ENCODE measurements around the gene FKBP1A.

FKBP1A gene

GRCh38 chr20:1392693-1393506 lies at the start of gene FKBP1A:
TSS of gene FKBP1A (minus strand) at chr20:1393054. CDS start at chr20:1392998, 56 bp downstream.
- in situ Hi-C loops (cut with MboI; ENCODE audit: low sequenced_read_pairs): no loop called here

- in situ Hi-C loops (cut with MboI; ENCODE audit: low sequenced_read_pairs): no loop called here
Measured at GRCh38 chr20:1442304-1442703, 49.5 kb upstream of the FKBP1A start.

- in situ Hi-C loops (cut with MboI; ENCODE audit: low sequenced_read_pairs): no loop called here
Measured at GRCh38 chr20:1441133-1441532, 48.3 kb upstream of the FKBP1A start.

GRCh38 chr20:1440024-1440423 lies 47.2 kb upstream of the FKBP1A start:
- in situ Hi-C loops (cut with MboI; ENCODE audit: low sequenced_read_pairs): no loop called here

- in situ Hi-C loops (cut with MboI; ENCODE audit: low sequenced_read_pairs): no loop called here
Measured at GRCh38 chr20:1438361-1438760, 45.5 kb upstream of the FKBP1A start.

GRCh38 chr20:1437235-1437904 lies 44.5 kb upstream of the FKBP1A start:
- in situ Hi-C loops (cut with MboI; ENCODE audit: low sequenced_read_pairs): no loop called here

GRCh38 chr20:1436263-1436662 lies 43.4 kb upstream of the FKBP1A start:
- in situ Hi-C loops (cut with MboI; ENCODE audit: low sequenced_read_pairs): no loop called here

- in situ Hi-C loops (cut with MboI; ENCODE audit: low sequenced_read_pairs): no loop called here
Measured at GRCh38 chr20:1435337-1435699, 42.5 kb upstream of the FKBP1A start.

GRCh38 chr20:1434571-1435336 lies 41.9 kb upstream of the FKBP1A start:
- in situ Hi-C loops (cut with MboI; ENCODE audit: low sequenced_read_pairs): no loop called here

GRCh38 chr20:1431158-1431557 lies 38.3 kb upstream of the FKBP1A start:
- in situ Hi-C loops (cut with MboI; ENCODE audit: low sequenced_read_pairs): no loop called here

- in situ Hi-C loops (cut with MboI; ENCODE audit: low sequenced_read_pairs): no loop called here
Measured at GRCh38 chr20:1430004-1430451, 37.2 kb upstream of the FKBP1A start.

- in situ Hi-C loops (cut with MboI; ENCODE audit: low sequenced_read_pairs): no loop called here
Measured at GRCh38 chr20:1429143-1429728, 36.4 kb upstream of the FKBP1A start.

GRCh38 chr20:1427457-1428054 lies 34.7 kb upstream of the FKBP1A start:
- in situ Hi-C loops (cut with MboI; ENCODE audit: low sequenced_read_pairs): no loop called here

GRCh38 chr20:1426231-1426849 lies 33.5 kb upstream of the FKBP1A start:
- in situ Hi-C loops (cut with MboI; ENCODE audit: low sequenced_read_pairs): no loop called here

GRCh38 chr20:1424336-1424735 lies 31.5 kb upstream of the FKBP1A start:
- in situ Hi-C loops (cut with MboI; ENCODE audit: low sequenced_read_pairs): no loop called here

- in situ Hi-C loops (cut with MboI; ENCODE audit: low sequenced_read_pairs): no loop called here
Measured at GRCh38 chr20:1423625-1424106, 30.8 kb upstream of the FKBP1A start.

GRCh38 chr20:1423206-1423605 lies 30.4 kb upstream of the FKBP1A start:
- in situ Hi-C loops (cut with MboI; ENCODE audit: low sequenced_read_pairs): no loop called here

GRCh38 chr20:1422753-1423152 lies 29.9 kb upstream of the FKBP1A start:
- in situ Hi-C loops (cut with MboI; ENCODE audit: low sequenced_read_pairs): no loop called here

- in situ Hi-C loops (cut with MboI; ENCODE audit: low sequenced_read_pairs): no loop called here
Measured at GRCh38 chr20:1420066-1420465, 27.2 kb upstream of the FKBP1A start.

- in situ Hi-C loops (cut with MboI; ENCODE audit: low sequenced_read_pairs): no loop called here
Measured at GRCh38 chr20:1418350-1418749, 25.5 kb upstream of the FKBP1A start.
